SK-N-SH treated with all-trans-retinoic acid at 6 μM for 48 hours (cell line): ENCODE results near the gene CORO7.

ENCODE experiments used
- GLIS3 ChIP-seq: fragments of 250-450 bp; sonication (Bioruptor Pico); IDR thresholded peaks from 2 replicates; pipeline ENCODE4 v1.5.0; 2020; ENCODE audit warnings: mild to moderate bottlenecking, moderate library complexity
- POU6F1 ChIP-seq: fragments of 250-450 bp; sonication (Bioruptor Pico); IDR thresholded peaks from 2 replicates; pipeline ENCODE4 v1.8.0; 2021; ENCODE audit warnings: low read depth, mild to moderate bottlenecking, moderate library complexity, borderline replicate concordance
- ZFP3 ChIP-seq: fragments of 250-450 bp; sonication (Bioruptor Pico); IDR thresholded peaks from 2 replicates; pipeline ENCODE4 v1.5.0; 2020; ENCODE audit warnings: mild to moderate bottlenecking, moderate library complexity

GRCh38 chr16:4332083-4332482, 84.3 kb downstream of the CORO7 start:
- TF ChIP-seq ZFP3 (CRISPR knock-in tag) (no peak), POU6F1 (CRISPR knock-in tag) (no peak), GLIS3 (no peak)
